Psoas muscle (tissue), 8 donors: ENCODE measurements around the gene ARHGEF7. TPM values are rescaled to one million over a fixed set of nuclear protein-coding genes. Genes with fewer than 3 reads are reported as not detected.

Source experiments
- ATAC-seq, 4 donors: fragments of 200-7000 bp; cut with Tn5 transposase; one replicate each; pipeline ENCODE4 v1.9.1; 2020; ENCODE audit warnings: moderate library complexity in 3 of 4, mild to moderate bottlenecking in 2 of 4
- DNase-seq, 2 donors: peaks; one replicate each; pipeline ENCODE4 v3.0.0-alpha.2; 2020
- H3K27ac ChIP-seq: fragments of 200-600 bp; one replicate; pipeline ENCODE4 v1.8.0; 2022
- H3K27me3 ChIP-seq, 3 donors: fragments of 200-600 bp in 1 of 3; one replicate each; pipeline versions ENCODE4 v1.6.1 to v1.8.0; 2013 to 2022; ENCODE audit warnings: low read length in 2 of 3, mild to moderate bottlenecking in 2 of 3, moderate library complexity in 1 of 3; ENCODE audit not compliant: insufficient read depth in 3 of 3
- H3K36me3 ChIP-seq, 2 donors: fragments of 200-600 bp in 1 of 2; one replicate each; pipeline versions ENCODE4 v1.6.1 to v1.8.0; 2013 to 2022; ENCODE audit warnings: low read depth in 1 of 2, mild to moderate bottlenecking in 1 of 2, moderate library complexity in 1 of 2; ENCODE audit not compliant: insufficient read depth in 1 of 2
- H3K4me1 ChIP-seq: fragments of 200-600 bp; one replicate; pipeline ENCODE4 v1.8.0; 2022
- H3K4me3 ChIP-seq: fragments of 200-600 bp; one replicate; pipeline ENCODE4 v1.8.0; 2022; ENCODE audit warnings: mild to moderate bottlenecking
- H3K9me3 ChIP-seq: fragments of 200-600 bp; one replicate; pipeline ENCODE4 v1.8.0; 2022
- WGBS, 3 donors: extraction: QIAGEN DNeasy Blood & Tissue Kit; methylation state at CpG; one replicate each; pipeline versions ENCODE4 v1.1.6 to v1.1.7; 2013; 5-methylcytosine and 5-hydroxymethylcytosine counted together
- intact Hi-C, 2 donors: fragments of 100-400 bp; cut with DNase I; formaldehyde crosslinking; loops; one replicate each; pipeline versions ENCODE4 v1.11.0 to v1.14.2; 2022
- polyA plus RNA-seq, 3 donors: library from polyadenylated mRNA; stranded (reverse); fragments of 200-250 nt; gene quantifications; one replicate each; pipeline ENCODE4 v1.2.3, GENCODE V29; 2013
- total RNA-seq, 4 donors: library from RNA; stranded (reverse); fragmentation: NEBNext Ultra II Directional in 2 of 4; extraction: Animal tissue kit (Norgen Biotek cat#: 25700) in 2 of 4; gene quantifications; one replicate each; pipeline versions ENCODE4 v1.2.1 to v1.2.4, GENCODE V29; 2021 to 2023
- TF ChIP-seq, protein P1 (sequence below): fragments of 200-600 bp; IDR thresholded peaks from one replicate; pipeline ENCODE4 v1.8.0; 2022; ENCODE audit warnings: antibody characterized with exemption
- donor health status: healthy with polysubstance abuse.
- donor health status: DM: no; HTN: no; CAD: no; lungs with moderate emphysema.
- donor health status: Bipolar disorder and iron deficiency.
- donor health status: healthy.
- donor health status: DM: yes; HTN: yes; CAD: no.
- donor health status: DM: no; HTN: no; CAD: no.
- donor health status: DM: no; HTN: no; CAD: no.
- donor health status: DM: yes; HTN: yes; CAD: no.

ARHGEF7 gene
- total and polyA plus RNA-seq, 7 donors = 21.6 to 53.6 (median 46.8) TPM

DNA sequence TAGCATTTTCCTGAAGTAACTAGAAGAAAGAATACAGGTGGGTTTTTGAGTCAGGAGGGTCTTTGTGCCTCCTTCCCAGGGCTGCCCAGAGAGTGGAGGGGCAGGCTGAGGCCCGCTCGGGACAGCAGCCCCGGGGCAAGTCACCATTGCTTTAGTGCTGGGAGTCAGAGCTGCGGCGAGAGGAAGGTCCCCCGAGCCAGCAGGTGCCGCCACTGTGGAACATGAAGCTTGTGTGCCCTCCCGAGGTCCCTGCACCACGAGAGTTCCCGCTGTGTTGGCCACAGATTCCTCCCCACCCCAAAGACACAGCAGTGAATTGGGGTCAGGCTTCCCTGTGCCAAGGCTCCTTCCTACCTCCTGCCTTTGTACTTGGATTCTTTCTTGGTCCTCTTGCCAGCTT lies 154.4 kb downstream of the ARHGEF7 start:
- Histone ChIP-seq H3K36me3 (peaks cover 0 to 67% of the 10 kb centered on the region in 2 donors), H3K27me3 (no peaks in the 10 kb centered on the region), H3K4me3 (no peak overlapping the region), H3K9me3 (no peaks in the 10 kb centered on the region), H3K27ac (no peak overlapping the region), H3K4me1 (peaks cover 10% of the 10 kb centered on the region)
- 71 to 91% (median 86%) methylated on average over 10 of the region's 10 CpGs for WGBS, 3 donors
- DNase-seq = no peak
- TF ChIP-seq, protein P1, sequence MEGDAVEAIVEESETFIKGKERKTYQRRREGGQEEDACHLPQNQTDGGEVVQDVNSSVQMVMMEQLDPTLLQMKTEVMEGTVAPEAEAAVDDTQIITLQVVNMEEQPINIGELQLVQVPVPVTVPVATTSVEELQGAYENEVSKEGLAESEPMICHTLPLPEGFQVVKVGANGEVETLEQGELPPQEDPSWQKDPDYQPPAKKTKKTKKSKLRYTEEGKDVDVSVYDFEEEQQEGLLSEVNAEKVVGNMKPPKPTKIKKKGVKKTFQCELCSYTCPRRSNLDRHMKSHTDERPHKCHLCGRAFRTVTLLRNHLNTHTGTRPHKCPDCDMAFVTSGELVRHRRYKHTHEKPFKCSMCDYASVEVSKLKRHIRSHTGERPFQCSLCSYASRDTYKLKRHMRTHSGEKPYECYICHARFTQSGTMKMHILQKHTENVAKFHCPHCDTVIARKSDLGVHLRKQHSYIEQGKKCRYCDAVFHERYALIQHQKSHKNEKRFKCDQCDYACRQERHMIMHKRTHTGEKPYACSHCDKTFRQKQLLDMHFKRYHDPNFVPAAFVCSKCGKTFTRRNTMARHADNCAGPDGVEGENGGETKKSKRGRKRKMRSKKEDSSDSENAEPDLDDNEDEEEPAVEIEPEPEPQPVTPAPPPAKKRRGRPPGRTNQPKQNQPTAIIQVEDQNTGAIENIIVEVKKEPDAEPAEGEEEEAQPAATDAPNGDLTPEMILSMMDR = no peak
- intact Hi-C loops = no loop called here
- peak in 2 of 4 donors; percentile 26 to 47 for ATAC-seq

DNA sequence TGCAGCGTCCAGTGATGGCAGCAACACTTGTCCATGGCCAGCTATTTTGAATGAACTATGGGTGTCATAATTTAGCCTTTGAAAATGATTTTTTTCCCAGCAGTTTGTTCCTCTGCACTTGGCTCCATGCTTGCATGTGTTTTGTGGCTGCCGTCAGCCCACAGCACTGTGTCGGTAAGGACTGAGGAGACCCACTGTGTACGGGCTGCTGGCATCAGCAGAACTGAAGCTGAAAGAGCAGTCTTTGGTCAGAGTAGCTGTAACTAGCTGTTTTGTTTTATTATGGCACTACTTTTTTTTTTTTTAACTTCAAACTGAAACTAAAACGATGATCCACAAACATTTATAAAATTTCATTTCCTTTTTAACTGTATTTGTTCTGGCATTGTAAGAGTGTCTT lies 155.0 kb downstream of the ARHGEF7 start:
- Histone ChIP-seq H3K9me3 (no peaks in the 10 kb centered on the region), H3K4me3 (no peak overlapping the region), H3K27me3 (no peaks in the 10 kb centered on the region), H3K4me1 (peaks cover 10% of the 10 kb centered on the region), H3K36me3 (peaks cover 0 to 67% of the 10 kb centered on the region in 2 donors), H3K27ac (no peak overlapping the region)
- TF ChIP-seq, protein P1 = no peak
- ATAC-seq (peak in 1 of 4 donors; percentile 23), DNase-seq (no peak)
- intact Hi-C loops = no loop called here
- WGBS, 3 donors = 39 to 70% (median 48%) methylated on average over 5 of the region's 5 CpGs

DNA sequence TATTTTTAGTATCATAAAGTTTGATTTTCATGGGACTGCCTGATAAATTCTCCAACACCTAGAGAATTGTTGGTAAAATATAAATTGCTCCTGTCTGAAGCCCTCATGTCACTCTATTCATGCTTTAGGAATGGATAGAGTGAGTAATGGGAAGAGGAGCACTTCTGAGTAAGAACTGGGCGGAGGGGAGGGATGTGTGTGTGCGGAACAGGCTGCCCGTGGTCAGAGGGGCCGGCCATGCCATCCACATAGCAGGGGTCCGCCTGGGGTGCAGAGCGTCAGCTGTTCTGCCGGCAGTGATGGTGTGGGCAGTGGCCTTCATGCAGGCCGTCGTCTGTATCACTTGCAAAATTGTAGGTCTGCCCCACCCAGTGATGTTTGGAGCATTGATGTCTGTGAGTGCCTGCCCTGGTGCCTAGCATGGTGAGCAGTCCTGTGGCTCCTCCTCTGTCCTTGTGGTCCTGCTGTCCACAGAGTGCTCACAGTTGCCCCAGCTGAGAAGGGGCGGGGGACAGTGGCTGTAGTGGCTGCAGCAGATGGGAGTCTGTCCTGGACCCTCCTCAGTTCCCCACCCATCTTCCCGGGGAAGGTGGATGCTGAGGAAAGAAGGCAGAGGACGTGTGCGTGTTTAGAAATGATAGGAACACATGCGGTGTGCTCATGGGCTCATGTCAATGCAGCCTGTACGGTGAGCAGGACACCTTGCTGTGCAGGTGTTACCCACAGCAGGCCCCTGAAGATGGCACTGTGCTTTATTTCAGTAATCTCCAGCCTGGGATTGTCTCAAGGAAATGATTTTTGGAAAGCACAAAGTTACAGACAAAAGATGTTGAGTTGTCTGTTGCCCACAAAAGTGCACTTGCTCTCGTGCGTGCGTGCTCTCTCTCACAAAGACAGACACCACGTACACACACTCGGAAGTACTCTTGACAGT lies 155.9 kb downstream of the ARHGEF7 start:
- DNase-seq (no peak), ATAC-seq (peak in 1 of 4 donors; percentile 20)
- H3K27me3 ChIP-seq = no peaks in the 10 kb centered on the region
- 86 to 90% (median 89%) methylated on average over 20 of the region's 20 CpGs for WGBS, 3 donors
- no peak overlapping the region for H3K4me3 ChIP-seq
- peaks cover 10% of the 10 kb centered on the region for H3K4me1 ChIP-seq
- H3K9me3 ChIP-seq = no peaks in the 10 kb centered on the region
- intact Hi-C loops = no loop called here
- TF ChIP-seq, protein P1 = no peak
- H3K36me3 ChIP-seq = peaks cover 4 to 69% of the 10 kb centered on the region in 2 donors
- no peak overlapping the region for H3K27ac ChIP-seq

DNA sequence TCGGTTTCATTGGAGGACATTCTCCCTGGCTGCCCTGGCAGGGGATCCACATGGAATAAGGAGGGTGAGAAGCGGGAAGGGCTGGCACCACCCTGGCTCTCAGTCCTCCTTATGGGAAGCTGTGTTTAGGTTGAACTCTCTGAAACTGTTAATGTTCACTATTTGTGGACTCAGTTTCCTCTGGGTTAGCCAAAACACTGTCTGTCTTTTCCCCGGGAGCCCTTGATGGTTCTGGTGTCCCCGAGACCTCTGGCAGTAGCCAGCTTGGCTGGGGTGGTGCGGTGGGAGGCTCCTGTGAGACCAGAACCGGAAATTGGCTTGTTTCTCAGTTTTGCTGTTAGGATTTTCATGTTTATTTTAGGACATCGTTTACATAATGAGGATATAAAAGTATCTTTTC lies 157.0 kb downstream of the ARHGEF7 start:
- TF ChIP-seq, protein P1 = no peak
- Histone ChIP-seq H3K27me3 (no peaks in the 10 kb centered on the region), H3K9me3 (no peaks in the 10 kb centered on the region), H3K4me1 (peaks cover 10% of the 10 kb centered on the region), H3K36me3 (peaks cover 4 to 79% of the 10 kb centered on the region in 2 donors), H3K27ac (no peak overlapping the region), H3K4me3 (no peak overlapping the region)
- DNase-seq (no peak), ATAC-seq (no peak)
- 64 to 79% (median 68%) methylated on average over 7 of the region's 7 CpGs for WGBS, 3 donors
- intact Hi-C loops = no loop called here
